ENCODE data around the gene ZNF124.
A peak's percentile ranks its signal among the peaks of the same experiment; 100 is the strongest.
"Not testable (repeated sequence)": the region's sequence is repeated elsewhere in the genome, so short reads cannot be mapped to it uniquely, and the experiment has no call there.

Gene ZNF124

GRCh38 chr1:247171875-247172563, at the start of gene ZNF124:
Gene ZNF124, minus strand, starts transcription at chr1:247172020. Its CDS starts 143 bp downstream, at chr1:247171877.
- not testable (repeated sequence) for DNase-seq

GRCh38 chr1:247220280-247220679, 48.5 kb upstream of the ZNF124 start:
- DNase-seq, result not testable (repeated sequence)

GRCh38 chr1:247218121-247218651, 46.4 kb upstream of the ZNF124 start:
- DNase-seq, result no peak

GRCh38 chr1:247216261-247216660, 44.4 kb upstream of the ZNF124 start:
- DNase-seq, result no peak

GRCh38 chr1:247212627-247213617, 41.1 kb upstream of the ZNF124 start:
- no peak for DNase-seq

- no peak for DNase-seq
Observed at GRCh38 chr1:247212012-247212411, 40.2 kb upstream of the ZNF124 start.

- DNase-seq, result no peak
Observed at GRCh38 chr1:247211339-247211738, 39.5 kb upstream of the ZNF124 start.

GRCh38 chr1:247210376-247211117, 38.7 kb upstream of the ZNF124 start:
- peak; percentile 93 for DNase-seq

- no peak for DNase-seq
Observed at GRCh38 chr1:247210062-247210375, 38.2 kb upstream of the ZNF124 start.

GRCh38 chr1:247209396-247209795, 37.6 kb upstream of the ZNF124 start:
- DNase-seq, result no peak

- no peak for DNase-seq
Observed at GRCh38 chr1:247204177-247204647, 32.4 kb upstream of the ZNF124 start.

GRCh38 chr1:247198781-247199180, 27.0 kb upstream of the ZNF124 start:
- no peak for DNase-seq

GRCh38 chr1:247193958-247194357, 22.1 kb upstream of the ZNF124 start:
- DNase-seq, result no peak

GRCh38 chr1:247189981-247190798, 18.4 kb upstream of the ZNF124 start:
- DNase-seq, result no peak

- DNase-seq, result no peak
Observed at GRCh38 chr1:247185667-247186066, 13.8 kb upstream of the ZNF124 start.

- DNase-seq, result no peak
Observed at GRCh38 chr1:247184254-247184653, 12.4 kb upstream of the ZNF124 start.

GRCh38 chr1:247182994-247183393, 11.2 kb upstream of the ZNF124 start:
- DNase-seq, result no peak

GRCh38 chr1:247180581-247180980, 8.8 kb upstream of the ZNF124 start:
- DNase-seq, result no peak

- DNase-seq, result no peak
Observed at GRCh38 chr1:247177755-247178154, 5.9 kb upstream of the ZNF124 start.

- no peak for DNase-seq
Observed at GRCh38 chr1:247175458-247175857, 3.6 kb upstream of the ZNF124 start.

- no peak for DNase-seq
Observed at GRCh38 chr1:247173431-247173830, 1.6 kb upstream of the ZNF124 start.

GRCh38 chr1:247172996-247173395, 1.2 kb upstream of the ZNF124 start:
- DNase-seq, result peak; percentile 8

Data from CD4-positive, alpha-beta T cell treated with Interferon gamma for 1 hour (primary cell).